ENCODE measurements around the gene GSAP. TPM values are rescaled to one million over a fixed set of nuclear protein-coding genes. Genes with fewer than 3 reads are reported as not detected.
"Not testable (repeated sequence)": the region's sequence is repeated elsewhere in the genome, so short reads cannot be mapped to it uniquely, and the experiment has no call there.

The GSAP gene
- total RNA-seq, 4 donors from 2014 or later, result 12.6 to 22.8 (median 17.0) TPM

DNA sequence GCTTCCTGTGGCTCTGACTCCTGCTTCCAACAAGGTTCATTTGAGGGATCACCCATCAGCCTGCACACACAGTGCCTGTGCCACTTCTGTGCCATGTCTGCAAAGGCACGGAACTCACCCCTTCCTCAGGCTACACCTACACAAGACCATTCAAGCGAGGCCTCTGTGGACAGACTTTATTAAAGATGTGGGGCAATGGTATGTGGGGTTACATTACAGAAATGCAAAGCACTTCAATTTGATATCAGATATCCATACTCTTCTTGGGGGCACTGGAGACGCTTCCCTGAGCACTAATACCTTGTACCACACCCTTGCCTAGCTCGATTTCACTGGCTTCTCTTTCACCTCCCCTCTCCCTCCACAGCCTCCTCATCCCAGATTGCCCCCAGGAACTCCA, 132.1 kb downstream of the GSAP start:
- intact Hi-C loops (cut with DNase I), result no loop called here
- Histone ChIP-seq H3K9me3 (no peaks in the 10 kb centered on the region), H3K36me3 (peaks cover 0 to 21% (median 8%) of the 10 kb centered on the region in 4 donors), H3K27me3 (no peaks in the 10 kb centered on the region), H3K4me1 (peaks cover 14 to 25% (median 22%) of the 10 kb centered on the region in 4 donors), H3K4me3 (no peak overlapping the region), H3K27ac (replicated peaks in 1 of 4) (no peak overlapping the region)
- no peak for TF ChIP-seq POLR2AphosphoS5 (IDR thresholded peaks at IDR 0.05)
- TF ChIP-seq, protein P1, sequence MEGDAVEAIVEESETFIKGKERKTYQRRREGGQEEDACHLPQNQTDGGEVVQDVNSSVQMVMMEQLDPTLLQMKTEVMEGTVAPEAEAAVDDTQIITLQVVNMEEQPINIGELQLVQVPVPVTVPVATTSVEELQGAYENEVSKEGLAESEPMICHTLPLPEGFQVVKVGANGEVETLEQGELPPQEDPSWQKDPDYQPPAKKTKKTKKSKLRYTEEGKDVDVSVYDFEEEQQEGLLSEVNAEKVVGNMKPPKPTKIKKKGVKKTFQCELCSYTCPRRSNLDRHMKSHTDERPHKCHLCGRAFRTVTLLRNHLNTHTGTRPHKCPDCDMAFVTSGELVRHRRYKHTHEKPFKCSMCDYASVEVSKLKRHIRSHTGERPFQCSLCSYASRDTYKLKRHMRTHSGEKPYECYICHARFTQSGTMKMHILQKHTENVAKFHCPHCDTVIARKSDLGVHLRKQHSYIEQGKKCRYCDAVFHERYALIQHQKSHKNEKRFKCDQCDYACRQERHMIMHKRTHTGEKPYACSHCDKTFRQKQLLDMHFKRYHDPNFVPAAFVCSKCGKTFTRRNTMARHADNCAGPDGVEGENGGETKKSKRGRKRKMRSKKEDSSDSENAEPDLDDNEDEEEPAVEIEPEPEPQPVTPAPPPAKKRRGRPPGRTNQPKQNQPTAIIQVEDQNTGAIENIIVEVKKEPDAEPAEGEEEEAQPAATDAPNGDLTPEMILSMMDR (IDR thresholded peaks at IDR 0.05), result no peak
- no peak for TF ChIP-seq EP300 (IDR thresholded peaks at IDR 0.05)
- no peak for TF ChIP-seq POLR2A (IDR thresholded peaks at IDR 0.05; ENCODE audit: low read depth)
- no peak for DNase-seq (ENCODE audit: extremely low spot score)
- WGBS, result 85% methylated on average over 4 of the region's 4 CpGs

DNA sequence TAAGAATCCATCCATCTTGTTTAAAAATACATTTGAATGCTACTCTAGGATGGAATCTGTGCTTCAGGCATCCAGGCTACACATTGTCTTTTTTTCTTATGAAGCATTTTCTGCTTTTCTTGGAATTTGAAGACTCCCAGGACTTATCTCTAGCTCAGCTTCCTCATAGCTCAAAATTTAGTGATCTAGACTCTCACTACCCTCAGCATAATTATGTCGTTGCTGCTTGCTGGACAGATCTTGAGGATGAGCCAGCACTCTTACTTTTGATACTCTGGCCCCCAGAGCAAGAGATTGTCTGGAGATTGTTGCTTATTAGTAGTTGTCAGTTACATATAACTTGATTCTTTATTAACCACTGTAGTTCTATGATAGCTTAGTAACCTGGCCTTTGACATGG, 133.3 kb downstream of the GSAP start:
- intact Hi-C loops (cut with DNase I), result no loop called here
- Histone ChIP-seq H3K36me3 (peaks cover 0 to 15% (median 3%) of the 10 kb centered on the region in 4 donors), H3K4me1 (peaks cover 14 to 25% (median 22%) of the 10 kb centered on the region in 4 donors), H3K27me3 (no peaks in the 10 kb centered on the region), H3K4me3 (no peak overlapping the region), H3K27ac (replicated peaks in 1 of 4) (no peak overlapping the region), H3K9me3 (no peaks in the 10 kb centered on the region)
- no peak for DNase-seq (ENCODE audit: extremely low spot score)
- TF ChIP-seq, protein P1 (IDR thresholded peaks at IDR 0.05), result no peak
- no peak for TF ChIP-seq POLR2A (IDR thresholded peaks at IDR 0.05; ENCODE audit: low read depth)
- no peak for TF ChIP-seq EP300 (IDR thresholded peaks at IDR 0.05)
- TF ChIP-seq POLR2AphosphoS5 (IDR thresholded peaks at IDR 0.05), result no peak
- 10% methylated on average over 1 of the region's 1 CpG for WGBS

DNA sequence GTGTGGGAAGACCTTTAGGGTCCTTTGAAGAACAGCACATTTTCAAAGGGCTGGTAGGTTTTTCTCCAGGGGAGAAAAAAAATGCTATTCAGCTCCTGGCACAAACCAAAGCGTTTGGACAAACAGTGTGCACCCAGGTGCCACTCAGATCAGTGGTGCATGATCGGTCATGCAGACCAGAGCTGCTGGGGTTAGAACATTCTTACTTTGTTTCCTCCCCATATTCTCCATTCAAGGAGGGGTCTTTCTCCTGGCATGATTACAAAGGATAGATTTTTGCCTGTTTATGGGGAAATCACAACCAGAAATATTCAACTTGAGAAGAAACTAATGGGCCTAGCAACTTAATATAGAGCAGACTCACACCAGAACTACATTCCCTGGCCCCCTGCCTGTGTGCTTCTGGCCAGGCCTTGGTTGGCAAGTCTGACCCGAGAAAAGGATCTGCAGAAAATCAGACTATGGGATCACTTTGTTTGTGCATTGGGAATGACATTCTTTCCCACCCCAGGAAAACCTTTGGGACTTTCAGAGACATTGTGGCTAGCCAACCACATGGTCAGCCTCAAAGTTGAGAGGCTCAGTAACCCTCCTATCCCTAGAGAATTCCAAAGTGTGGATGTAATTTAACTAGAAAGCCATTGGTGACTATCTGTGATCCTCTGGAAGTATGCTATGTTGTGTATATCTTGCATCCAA, 134.2 kb downstream of the GSAP start:
- Histone ChIP-seq H3K36me3 (peaks cover 0 to 6% (median 0%) of the 10 kb centered on the region in 4 donors), H3K9me3 (no peaks in the 10 kb centered on the region), H3K27me3 (no peaks in the 10 kb centered on the region), H3K4me3 (no peak overlapping the region), H3K27ac (replicated peaks in 1 of 4) (peak overlapping the region in 2 of 4 donors; percentile 2 to 42), H3K4me1 (peaks cover 14 to 25% (median 22%) of the 10 kb centered on the region in 4 donors)
- DNase-seq (ENCODE audit: extremely low spot score), result no peak
- no peak for TF ChIP-seq POLR2A (IDR thresholded peaks at IDR 0.05; ENCODE audit: low read depth)
- no peak for TF ChIP-seq POLR2AphosphoS5 (IDR thresholded peaks at IDR 0.05)
- TF ChIP-seq EP300 (IDR thresholded peaks at IDR 0.05), result no peak
- TF ChIP-seq, protein P1 (IDR thresholded peaks at IDR 0.05), result no peak
- intact Hi-C loops (cut with DNase I), result no loop called here
- 52% methylated on average over 3 of the region's 3 CpGs for WGBS

DNA sequence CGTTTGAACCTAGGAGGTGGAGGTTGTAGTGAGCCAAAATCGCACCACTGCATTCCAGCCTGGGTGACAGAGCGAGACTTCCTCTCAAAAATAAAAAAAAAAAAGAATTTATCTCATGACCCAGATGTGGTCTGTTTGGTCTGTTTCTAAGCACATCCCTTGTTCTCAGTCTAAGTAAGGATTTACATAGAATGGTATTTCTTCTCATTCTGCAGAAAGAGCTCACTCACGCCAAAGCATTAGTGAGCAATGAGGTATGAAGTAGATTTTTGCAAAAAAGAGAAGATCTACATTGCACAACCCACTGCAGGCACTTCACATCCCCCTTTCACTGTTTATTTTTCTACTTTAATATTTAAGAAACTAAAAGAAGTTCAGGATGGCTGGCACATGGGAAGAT, 140.0 kb downstream of the GSAP start:
- Histone ChIP-seq H3K4me3 (no peak overlapping the region), H3K27ac (replicated peaks in 1 of 4) (no peak overlapping the region), H3K4me1 (peaks cover 0 to 14% (median 9%) of the 10 kb centered on the region in 4 donors), H3K36me3 (peaks cover 0 to 15% (median 0%) of the 10 kb centered on the region in 4 donors), H3K9me3 (no peaks in the 10 kb centered on the region), H3K27me3 (no peaks in the 10 kb centered on the region)
- intact Hi-C loops (cut with DNase I), result no loop called here
- TF ChIP-seq, protein P1 (IDR thresholded peaks at IDR 0.05), result no peak
- no peak for TF ChIP-seq EP300 (IDR thresholded peaks at IDR 0.05)
- TF ChIP-seq POLR2A (IDR thresholded peaks at IDR 0.05; ENCODE audit: low read depth), result no peak
- no peak for TF ChIP-seq POLR2AphosphoS5 (IDR thresholded peaks at IDR 0.05)
- DNase-seq (ENCODE audit: extremely low spot score), result no peak
- WGBS, result 84% methylated on average over 4 of the region's 4 CpGs

DNA sequence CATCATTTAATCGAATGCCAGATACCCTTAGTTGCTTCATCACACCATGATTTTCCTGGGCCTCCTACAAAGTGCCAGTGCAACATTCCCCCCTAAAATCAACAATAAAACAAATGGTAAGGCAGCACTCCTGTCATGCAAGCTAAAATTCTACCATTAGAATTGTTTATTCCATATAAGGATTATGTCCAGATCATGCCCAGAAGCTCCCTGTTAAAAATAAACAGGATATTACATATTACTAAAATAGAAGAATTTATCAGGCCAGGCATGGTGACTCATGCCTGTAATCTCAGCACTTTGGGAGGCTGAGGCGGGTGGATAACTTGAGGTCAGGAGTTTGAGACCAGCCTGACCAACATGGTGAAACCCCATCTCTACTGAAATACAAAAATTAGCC, 140.5 kb downstream of the GSAP start:
- Histone ChIP-seq H3K4me1 (peaks cover under 1 to 10% (median 5%) of the 10 kb centered on the region in 4 donors), H3K27ac (replicated peaks in 1 of 4) (peak overlapping the region in 1 of 4 donors; percentile 2), H3K36me3 (peaks cover 0 to 15% (median 0%) of the 10 kb centered on the region in 4 donors)
- H3K9me3 ChIP-seq; H3K27me3 ChIP-seq; DNase-seq (ENCODE audit: extremely low spot score); intact Hi-C loops (cut with DNase I); H3K4me3 ChIP-seq: not testable (repeated sequence)
- 81% methylated on average over 2 of the region's 2 CpGs for WGBS

Data from esophagus muscularis mucosa (tissue), 4 donors.